ENCODE results near the gene ZSCAN21.

DNA sequence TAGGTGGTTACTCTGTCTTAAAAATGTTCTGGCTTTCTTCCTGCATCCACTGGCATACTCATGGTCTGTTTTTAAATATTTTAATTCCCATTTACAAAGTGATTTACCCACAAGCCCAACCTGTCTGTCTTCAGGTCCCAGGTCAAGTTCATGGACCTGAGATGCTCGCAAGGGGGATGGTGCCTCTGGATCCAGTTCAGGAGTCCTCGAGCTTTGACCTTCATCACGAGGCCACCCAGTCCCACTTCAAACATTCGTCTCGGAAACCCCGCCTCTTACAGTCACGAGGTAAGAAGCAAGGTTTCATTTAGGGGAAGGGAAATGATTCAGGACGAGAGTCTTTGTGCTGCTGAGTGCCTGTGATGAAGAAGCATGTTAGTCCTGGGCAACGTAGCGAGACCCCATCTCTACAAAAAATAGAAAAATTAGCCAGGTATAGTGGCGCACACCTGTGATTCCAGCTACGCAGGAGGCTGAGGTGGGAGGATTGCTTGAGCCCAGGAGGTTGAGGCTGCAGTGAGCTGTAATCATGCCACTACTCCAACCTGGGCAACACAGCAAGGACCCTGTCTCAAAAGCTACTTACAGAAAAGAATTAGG lies 25.5 kb upstream of the ZSCAN21 start:
- TF ChIP-seq POLR2AphosphoS5 (IDR thresholded peaks at IDR 0.05; ENCODE audit: borderline replicate concordance, low read depth, low read length): no peak
- TF ChIP-seq EZH2 (IDR thresholded peaks at IDR 0.05): no peak
- TF ChIP-seq FOXP2 (optimal IDR thresholded peaks at IDR 0.05; ENCODE audit: control extremely low read depth, extremely low read length, insufficient read depth): no peak

Data from SK-N-MC (cell line).